ENCODE data around the gene TCF15.

- TF ChIP-seq CTCF (IDR thresholded peaks at IDR 0.05) (no peak), POLR2A (IDR thresholded peaks at IDR 0.05) (no peak)
Measured at GRCh38 chr20:568673-569415, 41.3 kb downstream of the TCF15 start.
